Astrocyte of the spinal cord (primary cell): ENCODE results near the gene PHYHIPL.

ENCODE experiments used
- DNase-seq: peaks from one replicate; pipeline ENCODE4 v3.0.0; 2011; ENCODE audit warnings: low read depth, low spot score
- H3K4me3 ChIP-seq: 2 replicates; pipeline ENCODE4 v1.5.1; 2011; ENCODE audit warnings: low read depth, mild to moderate bottlenecking, low read length, moderate library complexity
- in situ Hi-C: cut with HindIII; loops from 2 replicates; pipeline ENCODE4 v1.10.0; 2017; ENCODE audit warnings: low sequenced_read_pairs
- TF ChIP-seq, protein P1 (sequence below): IDR thresholded peaks from 2 replicates; pipeline ENCODE4 v1.5.1; 2012; ENCODE audit warnings: low read depth, mild to moderate bottlenecking, low read length, inconsistent platforms

The PHYHIPL gene

DNA sequence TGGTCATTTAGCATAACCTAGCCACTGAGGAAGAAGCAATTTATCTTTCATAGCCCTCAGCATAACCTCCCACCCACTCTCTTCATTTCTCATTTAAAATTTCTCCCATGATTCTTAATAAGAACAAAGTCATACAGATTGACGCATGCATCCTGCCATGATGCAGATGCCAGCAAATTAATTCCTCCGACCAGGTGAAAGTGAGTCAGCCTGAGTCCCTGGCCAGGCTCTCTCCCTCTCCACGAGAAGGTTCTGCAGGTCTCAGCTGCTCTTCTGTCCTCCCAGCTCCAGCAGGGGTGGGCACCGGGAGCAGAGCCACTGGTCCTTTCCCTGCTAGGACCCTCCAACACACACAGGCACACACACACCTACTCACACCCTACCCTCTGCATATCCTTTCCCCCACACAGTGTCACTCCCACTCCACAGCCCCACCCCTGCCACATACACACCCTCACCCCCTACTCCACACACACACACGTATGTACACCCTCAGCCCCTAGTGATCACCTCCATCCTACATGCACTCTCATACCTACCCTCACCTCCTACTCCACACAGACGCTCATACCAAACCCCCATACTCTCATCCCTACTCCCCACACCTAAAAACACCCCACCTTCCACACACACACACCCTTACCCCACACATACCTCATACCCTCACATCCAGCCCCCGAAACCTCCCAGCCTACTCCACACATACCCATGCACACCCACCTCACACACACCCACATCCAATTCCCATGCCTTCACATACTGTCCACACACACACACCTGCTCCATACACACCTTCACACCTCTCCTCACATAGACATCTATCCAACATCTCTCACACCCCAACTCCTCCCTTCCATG lies 107.9 kb downstream of the PHYHIPL start:
- in situ Hi-C loops: no loop called here
- no peak overlapping the region for H3K4me3 ChIP-seq
- DNase-seq: no peak
- TF ChIP-seq, protein P1, sequence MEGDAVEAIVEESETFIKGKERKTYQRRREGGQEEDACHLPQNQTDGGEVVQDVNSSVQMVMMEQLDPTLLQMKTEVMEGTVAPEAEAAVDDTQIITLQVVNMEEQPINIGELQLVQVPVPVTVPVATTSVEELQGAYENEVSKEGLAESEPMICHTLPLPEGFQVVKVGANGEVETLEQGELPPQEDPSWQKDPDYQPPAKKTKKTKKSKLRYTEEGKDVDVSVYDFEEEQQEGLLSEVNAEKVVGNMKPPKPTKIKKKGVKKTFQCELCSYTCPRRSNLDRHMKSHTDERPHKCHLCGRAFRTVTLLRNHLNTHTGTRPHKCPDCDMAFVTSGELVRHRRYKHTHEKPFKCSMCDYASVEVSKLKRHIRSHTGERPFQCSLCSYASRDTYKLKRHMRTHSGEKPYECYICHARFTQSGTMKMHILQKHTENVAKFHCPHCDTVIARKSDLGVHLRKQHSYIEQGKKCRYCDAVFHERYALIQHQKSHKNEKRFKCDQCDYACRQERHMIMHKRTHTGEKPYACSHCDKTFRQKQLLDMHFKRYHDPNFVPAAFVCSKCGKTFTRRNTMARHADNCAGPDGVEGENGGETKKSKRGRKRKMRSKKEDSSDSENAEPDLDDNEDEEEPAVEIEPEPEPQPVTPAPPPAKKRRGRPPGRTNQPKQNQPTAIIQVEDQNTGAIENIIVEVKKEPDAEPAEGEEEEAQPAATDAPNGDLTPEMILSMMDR: no peak

DNA sequence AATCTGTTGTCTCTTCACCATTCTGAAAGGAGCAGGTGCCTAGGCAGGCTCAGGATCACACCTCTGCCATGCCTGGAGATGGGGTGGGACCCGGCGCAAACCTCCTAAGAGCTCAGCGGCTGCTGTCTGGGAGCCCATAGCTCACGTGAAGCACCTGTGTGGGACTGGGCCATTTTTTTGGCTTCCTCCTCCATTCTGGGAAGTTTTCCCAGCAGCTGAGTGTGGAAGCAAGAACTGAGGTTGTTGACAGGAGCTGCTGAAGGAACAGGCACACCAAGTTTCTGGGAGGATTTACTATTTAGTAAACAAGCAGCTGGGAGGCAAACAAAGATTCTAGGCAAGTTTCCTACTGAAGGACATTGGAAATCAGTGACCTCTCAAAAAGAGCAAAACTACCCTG lies 108.6 kb downstream of the PHYHIPL start:
- H3K4me3 ChIP-seq: no peak overlapping the region
- no peak for DNase-seq
- TF ChIP-seq, protein P1: no peak
- in situ Hi-C loops: no loop called here

DNA sequence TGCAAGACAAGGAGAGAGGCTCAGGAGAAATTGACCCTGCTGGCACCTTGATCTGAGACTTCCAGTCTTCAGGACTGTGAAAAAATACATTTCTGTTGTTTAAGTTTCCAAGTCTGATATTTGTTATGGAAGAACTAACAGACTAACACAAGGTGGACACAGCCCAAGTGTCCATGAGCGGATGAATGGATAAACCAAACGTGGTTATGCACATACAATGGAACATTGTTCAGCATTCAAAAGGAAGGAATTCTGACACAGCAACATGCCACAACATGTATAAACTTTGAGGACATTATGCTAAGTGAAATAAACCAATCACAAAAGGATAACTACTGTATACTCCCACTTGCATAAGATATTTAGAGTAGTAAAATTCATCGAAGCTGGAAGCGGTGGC lies 109.4 kb downstream of the PHYHIPL start:
- TF ChIP-seq, protein P1: no peak
- in situ Hi-C loops: no loop called here
- no peak for DNase-seq
- no peak overlapping the region for H3K4me3 ChIP-seq

DNA sequence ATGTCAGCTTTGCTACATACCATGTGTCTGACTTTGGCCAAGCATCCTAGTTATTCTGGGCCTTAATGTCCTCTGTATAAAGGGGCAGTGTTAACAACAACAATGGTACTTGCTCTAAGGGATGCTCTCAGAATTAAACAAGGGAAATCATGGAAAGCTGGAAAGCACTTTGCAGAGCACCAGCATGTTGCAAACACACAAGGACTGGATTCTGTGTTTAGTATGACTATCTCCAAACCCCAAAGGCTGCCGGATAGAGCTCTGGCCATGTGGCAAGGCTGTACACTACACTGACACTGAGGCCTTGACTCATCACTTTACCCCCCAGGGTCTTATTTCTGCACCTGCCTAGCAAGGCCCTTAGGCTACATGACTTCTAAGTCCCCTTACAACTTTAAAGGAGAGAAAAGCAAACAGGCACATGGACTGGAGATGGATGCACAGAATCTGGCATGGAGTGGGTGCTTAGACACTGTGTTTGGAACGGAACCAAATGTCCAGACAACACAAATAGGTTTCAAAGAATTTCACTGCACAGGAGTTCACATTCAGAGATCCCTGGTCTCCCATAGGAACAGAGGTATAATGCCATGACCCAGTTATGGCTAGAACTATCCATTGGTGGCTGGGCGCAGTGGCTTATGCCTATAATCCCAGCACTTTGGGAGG lies 111.3 kb downstream of the PHYHIPL start:
- no peak overlapping the region for H3K4me3 ChIP-seq
- in situ Hi-C loops: no loop called here
- TF ChIP-seq, protein P1: no peak
- DNase-seq: no peak

DNA sequence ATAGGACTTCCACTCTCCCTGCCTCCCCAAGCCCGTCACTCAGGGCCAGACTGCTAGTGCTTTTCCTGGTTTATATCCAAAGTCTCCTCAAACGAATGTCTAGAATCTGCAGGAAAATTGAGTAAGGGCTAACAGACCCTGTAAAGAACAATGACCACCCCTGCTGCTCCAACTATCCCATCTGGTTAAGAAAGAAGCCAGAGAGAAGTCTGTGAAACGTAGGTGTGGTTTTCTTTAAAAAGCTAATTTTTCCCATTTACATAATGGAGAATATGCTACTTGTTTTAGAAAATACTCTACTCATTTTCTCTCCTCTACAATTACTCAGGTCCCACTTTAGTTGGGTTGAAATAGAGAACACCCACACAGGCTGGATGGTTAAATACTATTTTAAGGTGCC lies 113.4 kb downstream of the PHYHIPL start:
- TF ChIP-seq, protein P1: no peak
- DNase-seq: no peak
- H3K4me3 ChIP-seq: no peak overlapping the region
- in situ Hi-C loops: no loop called here

DNA sequence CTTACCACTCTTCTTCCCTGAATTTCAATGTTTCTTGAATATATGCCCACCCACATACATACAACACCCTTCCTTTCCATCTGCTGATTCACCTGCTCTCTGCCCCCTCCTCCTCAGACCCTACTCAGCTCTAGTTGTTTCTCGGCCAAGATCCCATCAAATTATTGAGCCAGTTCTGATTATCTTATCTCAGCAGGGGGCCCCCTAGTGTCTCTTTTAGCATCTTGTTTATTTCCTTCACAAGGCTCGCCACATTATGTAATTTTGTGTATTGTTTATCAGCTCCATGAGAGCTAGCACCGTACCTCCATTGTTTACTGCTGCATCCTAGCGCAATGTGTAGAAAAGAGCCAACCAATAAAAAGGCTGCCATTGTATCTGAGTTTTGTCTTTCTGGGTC lies 114.0 kb downstream of the PHYHIPL start:
- no peak overlapping the region for H3K4me3 ChIP-seq
- TF ChIP-seq, protein P1: no peak
- no peak for DNase-seq
- in situ Hi-C loops: no loop called here
